ENCODE data around the gene MRPS33. TPM values are rescaled to one million over a fixed set of nuclear protein-coding genes. Genes with fewer than 3 reads are reported as not detected.

Gene MRPS33
- total RNA-seq, 4 donors from 2014 or later, result 13.4 to 27.6 (median 16.4) TPM

DNA sequence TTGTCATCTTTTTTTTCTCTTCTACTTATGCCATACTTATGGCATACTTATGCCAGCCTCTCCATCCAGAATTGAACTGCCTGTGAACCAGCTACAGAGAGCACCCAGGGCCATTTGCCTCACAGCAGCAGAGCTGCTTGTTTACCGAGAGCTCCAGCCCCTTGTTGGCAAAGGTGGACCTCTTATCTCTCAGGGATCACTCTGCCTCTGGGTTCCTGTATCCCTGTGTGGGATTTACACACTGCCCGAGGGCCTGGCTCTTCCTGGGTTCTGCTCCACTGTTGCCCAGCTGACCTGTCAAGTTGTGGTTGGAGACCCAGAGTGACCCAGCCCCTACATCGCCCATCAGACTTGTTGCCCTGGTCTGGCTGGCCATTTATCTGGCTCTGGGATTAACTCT lies 22.3 kb downstream of the MRPS33 start:
- TF ChIP-seq POLR2A (IDR thresholded peaks at IDR 0.05), result no peak
- TF ChIP-seq, protein P1, sequence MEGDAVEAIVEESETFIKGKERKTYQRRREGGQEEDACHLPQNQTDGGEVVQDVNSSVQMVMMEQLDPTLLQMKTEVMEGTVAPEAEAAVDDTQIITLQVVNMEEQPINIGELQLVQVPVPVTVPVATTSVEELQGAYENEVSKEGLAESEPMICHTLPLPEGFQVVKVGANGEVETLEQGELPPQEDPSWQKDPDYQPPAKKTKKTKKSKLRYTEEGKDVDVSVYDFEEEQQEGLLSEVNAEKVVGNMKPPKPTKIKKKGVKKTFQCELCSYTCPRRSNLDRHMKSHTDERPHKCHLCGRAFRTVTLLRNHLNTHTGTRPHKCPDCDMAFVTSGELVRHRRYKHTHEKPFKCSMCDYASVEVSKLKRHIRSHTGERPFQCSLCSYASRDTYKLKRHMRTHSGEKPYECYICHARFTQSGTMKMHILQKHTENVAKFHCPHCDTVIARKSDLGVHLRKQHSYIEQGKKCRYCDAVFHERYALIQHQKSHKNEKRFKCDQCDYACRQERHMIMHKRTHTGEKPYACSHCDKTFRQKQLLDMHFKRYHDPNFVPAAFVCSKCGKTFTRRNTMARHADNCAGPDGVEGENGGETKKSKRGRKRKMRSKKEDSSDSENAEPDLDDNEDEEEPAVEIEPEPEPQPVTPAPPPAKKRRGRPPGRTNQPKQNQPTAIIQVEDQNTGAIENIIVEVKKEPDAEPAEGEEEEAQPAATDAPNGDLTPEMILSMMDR (IDR thresholded peaks at IDR 0.05), result no peak
- no peak for TF ChIP-seq EP300 (IDR thresholded peaks at IDR 0.05)
- no peak for TF ChIP-seq POLR2AphosphoS5 (IDR thresholded peaks at IDR 0.05)
- Histone ChIP-seq H3K27me3 (no peaks in the 10 kb centered on the region), H3K4me3 (no peak overlapping the region), H3K9me3 (no peaks in the 10 kb centered on the region), H3K27ac (no peak overlapping the region), H3K4me1 (no peaks in the 10 kb centered on the region), H3K36me3 (no peaks in the 10 kb centered on the region)
- 40 to 71% methylated on average over 1 to 3 of the region's 3 CpGs for WGBS, 2 donors (ENCODE audit: low coverage in 1 of 2)
- no peak for ATAC-seq

DNA sequence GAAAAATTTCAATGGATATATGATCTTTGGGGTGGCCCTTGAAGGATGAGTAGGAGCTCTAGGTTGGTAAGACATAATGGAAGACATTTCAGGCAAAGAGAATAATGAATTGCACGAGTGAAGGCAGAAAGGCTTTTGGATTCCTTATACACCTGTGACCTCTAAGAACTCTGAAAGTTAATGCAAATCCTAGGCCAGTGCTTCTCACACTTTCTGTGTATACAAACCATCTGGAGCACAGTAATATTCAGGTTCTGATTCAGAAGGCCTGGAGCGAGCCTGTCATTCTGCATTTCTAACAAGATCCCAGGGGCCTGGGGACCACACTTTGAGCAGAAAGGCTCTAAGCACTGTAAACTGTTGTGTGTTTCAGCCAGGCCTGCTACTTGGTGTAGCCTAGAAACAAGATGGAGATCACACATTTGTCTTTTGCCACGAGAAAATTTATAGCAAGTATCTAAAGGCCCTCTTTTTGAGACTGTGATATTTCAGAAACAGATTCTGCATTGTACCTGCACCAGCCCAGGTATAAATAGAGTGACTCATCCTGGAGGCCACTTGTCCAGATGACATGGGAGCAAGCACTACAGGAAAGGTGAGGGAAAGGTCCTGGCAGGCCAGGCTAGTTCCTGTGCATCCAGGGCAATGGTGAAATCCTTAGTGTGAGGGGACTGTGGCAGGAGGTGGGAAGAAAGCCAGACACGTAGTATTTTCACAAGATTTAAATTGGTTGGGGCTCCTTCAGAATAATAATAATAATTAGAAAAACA lies 24.4 kb downstream of the MRPS33 start:
- Histone ChIP-seq H3K27ac (no peak overlapping the region), H3K36me3 (no peaks in the 10 kb centered on the region), H3K9me3 (no peaks in the 10 kb centered on the region), H3K4me1 (no peaks in the 10 kb centered on the region), H3K4me3 (no peak overlapping the region), H3K27me3 (no peaks in the 10 kb centered on the region)
- TF ChIP-seq POLR2AphosphoS5 (IDR thresholded peaks at IDR 0.05) (no peak), POLR2A (IDR thresholded peaks at IDR 0.05) (no peak), EP300 (IDR thresholded peaks at IDR 0.05) (no peak)
- TF ChIP-seq, protein P1 (IDR thresholded peaks at IDR 0.05), result no peak
- ATAC-seq, result no peak
- 45 to 67% methylated on average over 2 to 3 of the region's 4 CpGs for WGBS, 2 donors (ENCODE audit: low coverage in 1 of 2)

DNA sequence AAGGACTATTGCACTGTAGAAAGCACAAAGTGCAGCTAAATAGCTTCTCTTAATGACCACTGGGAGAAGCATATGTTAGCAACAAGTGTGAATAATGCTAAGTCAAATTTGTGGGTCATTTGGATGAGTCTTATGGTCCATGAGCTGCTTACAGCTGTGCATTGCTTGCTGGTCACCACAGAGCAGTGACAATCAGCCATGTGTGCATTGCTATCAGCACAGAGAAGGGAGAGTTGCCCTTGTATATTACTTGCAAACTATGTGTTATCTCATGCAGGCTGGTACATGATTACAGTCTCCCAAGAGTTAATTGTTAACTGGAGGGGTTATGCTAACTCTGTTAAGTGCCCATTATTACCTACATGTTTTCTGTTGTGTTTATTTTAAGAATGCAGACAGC lies 25.7 kb downstream of the MRPS33 start:
- ATAC-seq, result no peak
- H3K4me1 ChIP-seq, result no peaks in the 10 kb centered on the region
- no peak overlapping the region for H3K4me3 ChIP-seq
- TF ChIP-seq POLR2A (IDR thresholded peaks at IDR 0.05), result no peak
- H3K27ac ChIP-seq, result no peak overlapping the region
- H3K36me3 ChIP-seq, result no peaks in the 10 kb centered on the region
- peaks cover 0 to 6% (median 0%) of the 10 kb centered on the region in 3 donors for H3K9me3 ChIP-seq
- H3K27me3 ChIP-seq, result peaks cover 6% of the 10 kb centered on the region

DNA sequence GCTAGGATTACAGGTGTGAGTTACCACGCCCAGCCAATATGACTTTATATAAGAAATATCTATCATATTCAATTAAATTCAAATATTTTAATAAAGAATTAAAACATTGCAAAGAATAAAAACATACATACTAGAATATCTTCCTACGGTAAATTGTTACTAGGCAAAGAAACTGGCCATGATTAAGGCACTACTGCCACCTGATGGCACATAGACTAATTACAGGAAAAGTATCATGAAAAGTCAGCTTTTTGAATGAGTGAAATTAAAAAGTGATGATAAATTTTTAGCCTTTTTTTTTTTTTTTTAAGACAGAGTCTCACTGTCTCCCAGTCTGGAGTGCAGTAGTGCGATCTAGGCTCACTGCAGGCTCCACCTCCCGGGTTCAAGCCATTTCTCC lies 30.9 kb downstream of the MRPS33 start:
- H3K27me3 ChIP-seq, result peaks cover 11% of the 10 kb centered on the region
- H3K27ac ChIP-seq, result no peak overlapping the region
- ATAC-seq, result no peak
- peaks cover 0 to 15% (median 0%) of the 10 kb centered on the region in 3 donors for H3K9me3 ChIP-seq
- no peaks in the 10 kb centered on the region for H3K36me3 ChIP-seq
- H3K4me1 ChIP-seq, result no peaks in the 10 kb centered on the region
- no peak overlapping the region for H3K4me3 ChIP-seq
- WGBS, 2 donors (ENCODE audit: low coverage in 1 of 2), result 43 to 55% methylated on average over 4 of the region's 4 CpGs
- TF ChIP-seq POLR2AphosphoS5 (IDR thresholded peaks at IDR 0.05), result no peak
- TF ChIP-seq POLR2A (IDR thresholded peaks at IDR 0.05), result no peak
- TF ChIP-seq EP300 (IDR thresholded peaks at IDR 0.05), result no peak
- TF ChIP-seq, protein P1 (IDR thresholded peaks at IDR 0.05), result no peak

DNA sequence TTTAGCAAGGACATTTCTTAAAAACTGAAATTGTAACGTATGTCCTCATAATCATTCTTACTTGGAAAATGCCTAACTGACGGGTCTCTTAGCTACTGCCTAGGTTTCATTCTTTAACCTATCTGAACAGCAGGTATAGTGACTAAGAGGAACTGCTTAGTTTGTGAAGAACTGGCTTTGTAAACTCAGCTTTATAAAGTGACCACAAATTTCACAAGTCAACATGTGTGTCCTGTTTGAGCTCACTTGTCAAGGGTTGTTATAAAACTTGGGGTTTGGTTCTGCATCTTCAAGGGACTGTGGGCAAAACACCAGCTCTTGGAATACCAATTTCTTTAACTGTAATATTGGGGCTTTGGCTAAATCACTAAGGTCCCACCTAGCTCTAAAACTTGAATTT lies 32.2 kb downstream of the MRPS33 start:
- Histone ChIP-seq H3K9me3 (peaks cover 0 to 15% (median 0%) of the 10 kb centered on the region in 3 donors), H3K36me3 (no peaks in the 10 kb centered on the region), H3K27me3 (peaks cover 11% of the 10 kb centered on the region), H3K4me3 (no peak overlapping the region), H3K4me1 (no peaks in the 10 kb centered on the region), H3K27ac (no peak overlapping the region)
- no peak for ATAC-seq
- 24 to 38% methylated on average over 2 of the region's 2 CpGs for WGBS, 2 donors (ENCODE audit: low coverage in 1 of 2)
- TF ChIP-seq POLR2A (IDR thresholded peaks at IDR 0.05), result no peak

DNA sequence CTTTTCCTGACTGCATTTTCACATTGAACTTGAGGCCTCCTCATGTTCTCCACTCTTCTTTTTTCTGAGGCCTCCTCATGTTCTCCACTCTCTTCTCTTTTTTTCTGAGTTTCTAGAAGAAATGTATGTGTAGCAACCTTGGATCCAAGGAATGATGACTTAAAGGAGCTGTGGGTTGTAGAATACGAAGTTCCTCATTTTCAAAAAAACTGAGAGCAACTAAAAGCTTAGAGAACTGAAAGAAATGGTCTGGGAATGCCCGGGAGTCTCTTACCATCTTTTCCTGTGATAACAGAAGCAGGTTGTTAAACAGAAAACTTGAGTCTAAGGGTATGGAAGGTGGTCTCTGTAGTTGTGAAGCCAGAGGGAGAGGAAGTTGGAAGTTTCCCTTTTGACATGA lies 32.8 kb downstream of the MRPS33 start:
- H3K9me3 ChIP-seq, result peaks cover 0 to 15% (median 0%) of the 10 kb centered on the region in 3 donors
- H3K27me3 ChIP-seq, result peaks cover 11% of the 10 kb centered on the region
- ATAC-seq, result no peak
- TF ChIP-seq, protein P1 (IDR thresholded peaks at IDR 0.05), result no peak
- TF ChIP-seq EP300 (IDR thresholded peaks at IDR 0.05) (no peak), POLR2AphosphoS5 (IDR thresholded peaks at IDR 0.05) (no peak), POLR2A (IDR thresholded peaks at IDR 0.05) (no peak)
- H3K4me1 ChIP-seq, result no peaks in the 10 kb centered on the region
- no peaks in the 10 kb centered on the region for H3K36me3 ChIP-seq
- no peak overlapping the region for H3K4me3 ChIP-seq
- WGBS, 2 donors (ENCODE audit: low coverage in 1 of 2), result 42 to 44% methylated on average over 2 of the region's 2 CpGs
- H3K27ac ChIP-seq, result no peak overlapping the region
